Pons (tissue), 1 donor: ENCODE data around the gene EIPR1.

Experiments used
- DNase-seq: peaks from one replicate; pipeline ENCODE4 v3.0.0-alpha.2; 2016; ENCODE audit warnings: low spot score

EIPR1 gene

GRCh38 chr2:3246928-3247714, 130.5 kb downstream of the EIPR1 start:
- no peak for DNase-seq

- no peak for DNase-seq
These were observed 131.2 kb downstream of the EIPR1 start for GRCh38 chr2:3246406-3246805.

GRCh38 chr2:3244486-3244885, 133.1 kb downstream of the EIPR1 start:
- DNase-seq: no peak

- DNase-seq: no peak
These were observed 133.8 kb downstream of the EIPR1 start for GRCh38 chr2:3243804-3244203.

GRCh38 chr2:3242747-3243369, 134.8 kb downstream of the EIPR1 start:
- DNase-seq: no peak

- DNase-seq: no peak
These were observed 135.5 kb downstream of the EIPR1 start for GRCh38 chr2:3241971-3242746.

GRCh38 chr2:3238951-3239841, 138.4 kb downstream of the EIPR1 start:
- DNase-seq: no peak

GRCh38 chr2:3236300-3237045, 141.1 kb downstream of the EIPR1 start:
- DNase-seq: no peak

- DNase-seq: no peak
These were observed 143.7 kb downstream of the EIPR1 start for GRCh38 chr2:3233877-3234276.

- no peak for DNase-seq
These were observed 148.4 kb downstream of the EIPR1 start for GRCh38 chr2:3229221-3229620.

GRCh38 chr2:3224681-3225080, 152.9 kb downstream of the EIPR1 start:
- no peak for DNase-seq

- no peak for DNase-seq
These were observed 154.3 kb downstream of the EIPR1 start for GRCh38 chr2:3223080-3223923.

GRCh38 chr2:3222636-3223035, 155.0 kb downstream of the EIPR1 start:
- DNase-seq: no peak

GRCh38 chr2:3219536-3219935, 158.1 kb downstream of the EIPR1 start:
- DNase-seq: no peak

GRCh38 chr2:3217646-3218045, 160.0 kb downstream of the EIPR1 start:
- DNase-seq: no peak

- no peak for DNase-seq
These were observed 160.7 kb downstream of the EIPR1 start for GRCh38 chr2:3216841-3217495.

GRCh38 chr2:3214806-3215404, 162.7 kb downstream of the EIPR1 start:
- no peak for DNase-seq

- no peak for DNase-seq
These were observed 163.6 kb downstream of the EIPR1 start for GRCh38 chr2:3214065-3214464.

GRCh38 chr2:3212984-3213383, 164.6 kb downstream of the EIPR1 start:
- no peak for DNase-seq

GRCh38 chr2:3212061-3212362, 165.6 kb downstream of the EIPR1 start:
- DNase-seq: no peak
